Naive B cell (primary cell): ENCODE results near the gene TTL. TPM values are rescaled to one million over a fixed set of nuclear protein-coding genes. Genes with fewer than 3 reads are reported as not detected.
A peak's percentile ranks its signal among the peaks of the same experiment; 100 is the strongest.

Experiments
- ATAC-seq, 2 donors: fragments of 150-1000 bp; cut with Tn5 transposase; 2 replicates each; pipeline ENCODE4 v1.10.0; 2021; ENCODE audit warnings: low read depth in 2 of 2, mild to moderate bottlenecking in 2 of 2, moderate library complexity in 2 of 2
- DNase-seq: peaks from one replicate; pipeline ENCODE4 v3.0.0; 2022
- H3K27ac Mint-ChIP-seq, 6 donors: one replicate each; pipeline ENCODE4 v1.8.0; 2020 to 2022; ENCODE audit warnings: mild to moderate bottlenecking in 6 of 6, mixed read lengths in 6 of 6, moderate library complexity in 5 of 6, inconsistent platforms in 2 of 6
- H3K27me3 Mint-ChIP-seq, 3 donors: one replicate each; pipeline ENCODE4 v1.8.0; 2021 to 2022; ENCODE audit warnings: mixed read lengths in 3 of 3, mild to moderate bottlenecking in 1 of 3
- H3K36me3 Mint-ChIP-seq, 2 donors: one replicate each; pipeline ENCODE4 v1.8.0; 2020 to 2022; ENCODE audit warnings: mixed read lengths in 2 of 2, inconsistent platforms in 1 of 2, mild to moderate bottlenecking in 1 of 2
- H3K4me1 Mint-ChIP-seq, 3 donors: one replicate each; pipeline ENCODE4 v1.8.0; 2020 to 2022; ENCODE audit warnings: mixed read lengths in 3 of 3, inconsistent platforms in 1 of 3, mild to moderate bottlenecking in 1 of 3, moderate library complexity in 1 of 3
- H3K4me3 Mint-ChIP-seq, 8 donors: one replicate each; pipeline ENCODE4 v1.8.0; 2020 to 2022; ENCODE audit warnings: mild to moderate bottlenecking in 8 of 8, mixed read lengths in 8 of 8, moderate library complexity in 8 of 8, inconsistent platforms in 2 of 8
- H3K9me3 Mint-ChIP-seq, 7 donors: one replicate each; pipeline ENCODE4 v1.8.0; 2020 to 2022; ENCODE audit warnings: mixed read lengths in 7 of 7, mild to moderate bottlenecking in 5 of 7, inconsistent platforms in 2 of 7, moderate library complexity in 1 of 7
- polyA plus RNA-seq, 6 donors: library from polyadenylated mRNA; unstranded; fragments of 300-500 nt; fragmentation: Illumina TruSeq; gene quantifications; one replicate each; pipeline ENCODE4 v1.2.3, GENCODE V29; 2021; ENCODE audit warnings: low read depth in 6 of 6

Gene TTL
- polyA plus RNA-seq, 6 donors from 2014 or later, result 1.1 to 5.8 (median 2.8) TPM

DNA sequence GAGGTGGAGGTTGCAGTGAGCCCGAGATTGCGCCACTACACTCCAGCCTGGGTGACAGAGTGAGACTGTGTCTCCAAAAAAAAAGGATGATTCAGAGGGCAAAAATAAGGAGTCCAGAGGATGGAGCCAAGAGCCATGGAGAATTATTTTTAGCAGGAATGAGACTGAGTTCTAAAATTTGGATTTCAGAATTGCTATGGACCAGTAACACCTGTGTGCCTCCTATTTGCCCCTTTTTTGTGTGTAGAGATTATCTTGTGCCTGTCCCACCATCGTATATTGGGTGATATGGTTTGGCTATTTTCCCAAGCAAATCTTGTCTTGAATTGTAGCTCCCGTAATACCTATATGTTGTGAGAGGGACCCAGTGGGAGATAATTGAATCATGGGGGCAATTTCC is 32.1 kb upstream of the TTL start:
- H3K27ac Mint-ChIP-seq, result no peak overlapping the region
- no peak overlapping the region for H3K4me3 Mint-ChIP-seq
- peaks cover 0 to 2% (median 0%) of the 10 kb centered on the region in 7 donors for H3K9me3 Mint-ChIP-seq
- H3K4me1 Mint-ChIP-seq, result no peaks in the 10 kb centered on the region
- peaks cover 0 to 6% (median 0%) of the 10 kb centered on the region in 3 donors for H3K27me3 Mint-ChIP-seq
- DNase-seq (no peak), ATAC-seq (no peak)
- H3K36me3 Mint-ChIP-seq, result no peaks in the 10 kb centered on the region

DNA sequence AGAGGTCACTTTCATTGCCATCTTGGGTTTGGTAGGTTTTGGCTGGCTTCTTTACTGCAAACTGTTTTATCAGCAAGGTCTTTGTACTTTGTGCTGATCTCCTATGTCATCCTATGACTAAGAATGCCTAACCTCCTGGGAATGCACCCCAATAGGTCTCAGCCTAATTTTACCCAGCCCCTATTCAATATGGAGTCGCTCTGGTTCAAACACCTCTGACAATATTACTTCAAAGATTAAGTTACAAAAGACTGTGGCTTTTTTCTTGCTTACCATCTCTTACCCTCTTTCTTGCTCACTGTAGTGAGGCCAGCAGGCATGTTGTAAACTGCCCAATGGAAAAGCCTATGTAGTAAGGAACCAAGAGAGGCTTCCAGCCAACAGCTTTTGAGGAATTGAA is 30.6 kb upstream of the TTL start:
- no peak for DNase-seq
- Mint-ChIP-seq H3K9me3 (peaks cover 0 to 2% (median 0%) of the 10 kb centered on the region in 7 donors), H3K4me1 (no peaks in the 10 kb centered on the region), H3K27ac (no peak overlapping the region), H3K4me3 (no peak overlapping the region), H3K36me3 (no peaks in the 10 kb centered on the region), H3K27me3 (peaks cover 0 to 6% (median 0%) of the 10 kb centered on the region in 3 donors)
- ATAC-seq, result no peak

DNA sequence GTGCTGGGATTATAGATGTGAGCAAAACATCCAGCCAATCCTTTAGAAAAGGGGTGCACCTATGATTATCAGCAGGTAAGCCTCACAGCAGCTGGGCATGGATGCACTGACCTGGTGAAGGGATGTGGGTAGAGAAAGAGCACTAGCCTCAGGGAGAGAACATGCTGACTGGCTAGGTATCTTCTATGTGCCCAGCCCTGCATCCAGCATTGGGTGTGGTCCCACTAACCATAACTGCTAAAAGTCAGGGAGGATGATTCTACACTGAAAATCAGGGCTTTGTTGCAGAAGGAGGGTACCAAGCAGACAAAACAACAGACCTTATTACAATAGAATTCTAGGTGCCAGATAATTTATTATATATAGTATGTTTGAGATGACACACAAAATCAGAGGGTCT is 27.4 kb upstream of the TTL start:
- H3K4me3 Mint-ChIP-seq, result no peak overlapping the region
- DNase-seq (no peak), ATAC-seq (no peak)
- no peak overlapping the region for H3K27ac Mint-ChIP-seq
- no peaks in the 10 kb centered on the region for H3K36me3 Mint-ChIP-seq
- H3K4me1 Mint-ChIP-seq, result no peaks in the 10 kb centered on the region
- peaks cover 0 to 11% (median 0%) of the 10 kb centered on the region in 3 donors for H3K27me3 Mint-ChIP-seq
- peaks cover 0 to 2% (median 0%) of the 10 kb centered on the region in 7 donors for H3K9me3 Mint-ChIP-seq

DNA sequence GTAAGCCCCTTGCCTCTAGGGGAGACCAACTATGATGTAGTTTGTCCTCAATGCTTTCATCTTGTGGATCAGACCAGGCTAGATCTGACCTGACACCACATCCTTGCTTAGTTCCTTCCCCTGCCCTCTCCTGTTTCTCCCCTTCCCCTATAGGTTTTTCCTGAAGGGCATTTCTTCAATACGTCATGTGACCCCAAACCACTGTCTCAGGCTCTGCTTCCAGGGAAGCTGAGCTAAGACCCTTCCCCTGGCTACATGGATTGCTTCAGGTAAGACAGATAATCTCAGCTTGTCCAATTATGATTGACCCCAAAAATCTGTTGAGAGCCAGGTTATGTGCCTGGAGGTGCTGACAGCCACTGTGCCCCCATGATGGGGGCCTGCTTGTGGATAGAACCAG is 22.6 kb upstream of the TTL start:
- no peak for ATAC-seq
- Mint-ChIP-seq H3K4me1 (no peaks in the 10 kb centered on the region), H3K4me3 (no peak overlapping the region), H3K36me3 (no peaks in the 10 kb centered on the region), H3K9me3 (no peaks in the 10 kb centered on the region), H3K27ac (no peak overlapping the region), H3K27me3 (peaks cover 0 to 15% (median 11%) of the 10 kb centered on the region in 3 donors)
- DNase-seq, result no peak

DNA sequence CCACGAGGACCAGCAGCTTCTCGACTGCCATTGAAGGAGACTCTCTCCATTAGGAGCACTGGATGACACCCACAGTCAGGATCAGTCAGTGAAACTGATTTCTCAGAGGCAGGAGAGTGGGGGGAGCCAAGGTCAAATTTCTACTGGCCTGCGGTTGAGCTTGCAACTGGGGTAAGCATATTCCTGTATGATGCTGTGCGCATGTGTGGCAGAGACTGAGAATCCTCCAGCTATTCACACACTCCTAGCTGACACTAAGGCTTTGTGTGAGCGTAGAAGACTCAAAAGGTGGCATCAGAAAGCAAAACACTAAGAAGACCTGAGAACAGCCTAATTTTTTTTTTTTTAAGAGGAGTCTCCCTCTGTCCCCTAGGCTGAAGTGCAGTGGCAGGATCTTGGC is 19.8 kb upstream of the TTL start:
- ATAC-seq, result no peak
- Mint-ChIP-seq H3K4me1 (no peaks in the 10 kb centered on the region), H3K9me3 (no peaks in the 10 kb centered on the region), H3K36me3 (no peaks in the 10 kb centered on the region), H3K27ac (no peak overlapping the region), H3K27me3 (peaks cover 0 to 18% (median 13%) of the 10 kb centered on the region in 3 donors), H3K4me3 (no peak overlapping the region)
- no peak for DNase-seq

DNA sequence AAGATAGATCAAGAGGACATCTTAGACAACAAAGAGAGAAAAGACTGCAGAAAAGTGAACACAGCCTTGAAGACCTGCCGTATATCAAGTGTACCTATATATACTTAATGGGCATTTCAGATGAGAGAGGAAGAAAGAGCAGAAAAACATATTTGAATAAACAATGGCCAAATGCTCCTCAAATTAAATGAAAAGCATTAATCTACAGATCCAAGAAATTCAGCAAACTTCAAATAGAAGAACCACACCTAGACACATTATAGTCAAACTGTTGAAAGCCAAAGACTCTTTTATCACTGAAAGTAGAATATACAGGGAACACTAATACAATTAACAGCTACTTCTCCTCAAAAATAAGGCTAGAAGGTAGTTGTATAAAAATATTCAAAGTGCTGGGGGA is 18.7 kb upstream of the TTL start:
- Mint-ChIP-seq H3K36me3 (no peaks in the 10 kb centered on the region), H3K4me3 (no peak overlapping the region), H3K27ac (peak overlapping the region in 1 of 6 donors; percentile 7), H3K9me3 (no peaks in the 10 kb centered on the region), H3K4me1 (no peaks in the 10 kb centered on the region), H3K27me3 (peaks cover 0 to 23% (median 17%) of the 10 kb centered on the region in 3 donors)
- DNase-seq (no peak), ATAC-seq (no peak)

DNA sequence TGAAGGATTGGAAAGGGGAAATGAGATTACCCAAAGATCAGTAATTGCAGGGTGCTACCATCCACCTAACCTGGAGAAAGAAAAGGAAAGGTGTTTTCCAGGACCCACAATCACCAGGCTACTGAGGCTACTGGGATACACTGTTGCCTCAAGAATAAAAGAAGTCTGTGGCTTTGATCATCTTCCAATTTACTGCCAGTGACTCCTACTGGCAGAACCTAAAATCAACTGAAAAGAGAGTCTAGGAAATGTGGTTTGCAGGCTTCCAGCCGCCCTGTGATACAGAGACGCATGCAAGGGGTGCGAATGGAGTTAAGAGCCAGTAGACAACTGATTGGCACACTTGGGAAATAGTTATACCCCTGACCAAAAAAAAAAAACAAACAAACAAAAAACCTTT is 16.6 kb upstream of the TTL start:
- no peak overlapping the region for H3K4me3 Mint-ChIP-seq
- no peaks in the 10 kb centered on the region for H3K9me3 Mint-ChIP-seq
- H3K36me3 Mint-ChIP-seq, result no peaks in the 10 kb centered on the region
- DNase-seq (no peak), ATAC-seq (no peak)
- peaks cover 0 to 31% (median 17%) of the 10 kb centered on the region in 3 donors for H3K27me3 Mint-ChIP-seq
- H3K4me1 Mint-ChIP-seq, result no peaks in the 10 kb centered on the region
- H3K27ac Mint-ChIP-seq, result no peak overlapping the region

DNA sequence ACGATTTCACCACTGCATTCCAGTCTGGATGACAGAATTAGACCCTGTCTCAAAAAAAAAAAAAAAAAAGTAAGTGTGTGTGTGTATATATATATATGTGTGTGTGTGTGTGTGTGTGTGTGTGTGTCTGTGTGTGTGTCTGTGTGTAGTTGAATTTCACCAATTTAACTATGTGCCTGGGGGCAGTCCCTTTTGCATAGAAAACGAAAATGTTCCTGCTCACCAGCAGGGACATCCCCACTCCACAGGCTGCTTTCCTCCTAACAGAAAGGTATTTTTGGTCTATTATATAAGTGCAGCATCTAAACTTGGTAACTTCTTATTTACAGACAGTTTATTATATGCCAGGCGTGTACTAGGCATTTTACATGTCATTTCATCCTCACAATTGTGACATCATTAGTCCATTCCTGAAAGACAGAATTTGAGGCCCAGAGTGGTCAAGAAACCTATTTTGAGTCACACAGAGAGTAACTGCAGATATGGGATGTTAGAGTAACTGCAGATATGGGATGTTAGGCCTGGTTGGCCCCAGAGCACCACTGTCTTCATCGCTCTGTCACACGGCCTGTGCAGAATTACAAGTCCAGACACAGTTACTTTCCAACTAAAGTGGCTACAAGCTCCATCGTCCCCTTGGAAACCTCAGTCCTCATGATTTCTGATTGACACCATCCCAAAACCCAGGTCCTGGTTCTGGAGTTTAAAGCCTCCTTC is 9.3 kb upstream of the TTL start:
- peak overlapping the region in 1 of 8 donors; percentile 74 for H3K4me3 Mint-ChIP-seq
- H3K27ac Mint-ChIP-seq, result peak overlapping the region in 1 of 6 donors; percentile 70
- H3K4me1 Mint-ChIP-seq, result peaks cover 0 to 5% (median 0%) of the 10 kb centered on the region in 3 donors
- no peaks in the 10 kb centered on the region for H3K9me3 Mint-ChIP-seq
- no peak for DNase-seq
- no peak for ATAC-seq
- H3K27me3 Mint-ChIP-seq, result peaks cover 0 to 13% (median 0%) of the 10 kb centered on the region in 3 donors
- no peaks in the 10 kb centered on the region for H3K36me3 Mint-ChIP-seq

DNA sequence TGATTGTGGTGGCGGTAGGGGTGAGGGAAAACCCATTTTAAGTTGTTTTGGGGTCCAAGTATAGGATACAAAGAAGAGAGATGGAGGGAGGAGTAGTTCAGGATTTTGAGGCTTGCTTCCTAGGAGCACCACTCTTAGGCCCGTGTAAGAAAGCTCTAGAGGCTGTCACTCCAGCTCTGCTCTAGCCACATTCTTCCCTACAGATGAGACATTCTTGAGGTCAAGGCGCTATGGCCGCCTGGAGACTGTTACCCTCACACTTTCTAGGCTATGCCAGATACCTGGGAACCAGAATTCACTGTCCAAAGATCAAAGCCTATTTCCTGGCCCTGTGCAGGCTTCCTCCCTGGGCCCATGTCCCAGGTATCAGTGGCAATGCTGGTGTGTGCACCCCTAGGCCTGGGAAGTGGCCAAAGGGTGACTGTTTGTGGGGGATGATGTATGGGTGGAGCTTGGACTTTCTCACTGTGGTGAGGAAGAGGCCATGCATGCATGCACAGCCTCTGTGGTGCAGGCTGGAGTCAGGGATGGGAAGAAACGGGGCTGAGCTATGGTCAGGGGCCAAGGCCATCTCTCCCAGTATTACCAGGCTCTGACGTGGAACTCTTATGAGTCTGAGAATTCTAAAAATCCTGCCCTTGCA is 7.0 kb upstream of the TTL start:
- no peaks in the 10 kb centered on the region for H3K9me3 Mint-ChIP-seq
- no peaks in the 10 kb centered on the region for H3K36me3 Mint-ChIP-seq
- ATAC-seq (no peak), DNase-seq (no peak)
- H3K4me3 Mint-ChIP-seq, result peak overlapping the region in 1 of 8 donors; percentile 19
- H3K27ac Mint-ChIP-seq, result peak overlapping the region in 2 of 6 donors; percentile 27
- H3K27me3 Mint-ChIP-seq, result no peaks in the 10 kb centered on the region
- H3K4me1 Mint-ChIP-seq, result peaks cover 0 to 5% (median 0%) of the 10 kb centered on the region in 3 donors

DNA sequence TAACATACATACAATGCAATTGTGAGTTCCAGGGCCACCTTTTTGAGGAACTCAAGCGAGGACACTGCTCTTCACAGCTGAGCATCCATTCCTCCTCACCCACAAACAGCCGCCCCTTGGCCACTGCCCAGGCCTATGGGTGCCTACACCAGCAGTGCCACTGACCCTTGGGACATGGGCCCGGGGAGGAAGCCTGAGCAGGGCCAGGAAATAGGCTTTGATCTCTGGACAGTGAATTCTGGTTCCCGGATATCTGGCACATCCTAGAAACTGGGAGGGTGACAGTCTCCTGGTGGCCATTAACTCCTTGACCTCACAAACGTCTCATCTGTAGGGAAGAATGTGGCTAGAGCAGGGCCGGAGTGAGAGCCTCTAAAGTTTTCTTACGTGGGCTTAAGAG is 5.5 kb upstream of the TTL start:
- Mint-ChIP-seq H3K27ac (no peak overlapping the region), H3K36me3 (peaks cover 0 to 5% of the 10 kb centered on the region in 2 donors)

DNA sequence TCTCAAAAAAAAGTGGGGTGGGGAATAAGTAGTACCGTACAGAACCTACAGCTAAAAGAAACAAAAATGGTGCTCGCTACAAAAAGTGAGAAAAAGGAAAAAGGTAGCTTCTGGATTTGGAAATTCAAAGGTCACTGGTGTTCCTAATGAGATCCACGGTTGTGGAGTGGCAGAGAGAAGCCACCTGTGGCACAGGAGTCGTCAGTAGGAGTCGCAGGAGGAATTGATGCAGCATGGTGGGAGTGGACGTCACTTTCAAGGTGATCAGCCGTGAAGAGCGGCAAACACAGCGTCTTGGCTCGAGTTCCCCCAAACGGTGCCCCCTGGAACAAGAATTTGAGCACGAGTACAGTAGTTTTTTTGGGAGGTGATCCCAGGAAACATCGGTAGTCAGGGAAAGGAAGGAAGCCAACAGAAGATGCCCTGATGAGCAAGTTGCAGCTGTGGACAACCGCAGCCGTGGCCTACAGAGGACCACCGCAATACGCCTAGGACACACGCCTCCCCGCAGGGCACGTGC is 1.4 kb upstream of the TTL start:
- H3K36me3 Mint-ChIP-seq, result peaks cover 0 to 7% of the 10 kb centered on the region in 2 donors
- H3K9me3 Mint-ChIP-seq, result no peaks in the 10 kb centered on the region
- peaks cover 22 to 25% (median 25%) of the 10 kb centered on the region in 3 donors for H3K4me1 Mint-ChIP-seq
- peak overlapping the region; percentile 90 to 100 (median 98) for H3K4me3 Mint-ChIP-seq
- no peaks in the 10 kb centered on the region for H3K27me3 Mint-ChIP-seq
- ATAC-seq (peak; percentile 22 to 23), DNase-seq (peak; percentile 37)
- H3K27ac Mint-ChIP-seq, result peak overlapping the region; percentile 86 to 99 (median 94)

More for the DNA sequence above, 5.5 kb upstream of the TTL start:
- no peak for ATAC-seq
- H3K4me1 Mint-ChIP-seq, result peaks cover 9 to 18% (median 14%) of the 10 kb centered on the region in 3 donors
- no peaks in the 10 kb centered on the region for H3K9me3 Mint-ChIP-seq
- H3K4me3 Mint-ChIP-seq, result no peak overlapping the region
- no peak for DNase-seq
- no peaks in the 10 kb centered on the region for H3K27me3 Mint-ChIP-seq

DNA sequence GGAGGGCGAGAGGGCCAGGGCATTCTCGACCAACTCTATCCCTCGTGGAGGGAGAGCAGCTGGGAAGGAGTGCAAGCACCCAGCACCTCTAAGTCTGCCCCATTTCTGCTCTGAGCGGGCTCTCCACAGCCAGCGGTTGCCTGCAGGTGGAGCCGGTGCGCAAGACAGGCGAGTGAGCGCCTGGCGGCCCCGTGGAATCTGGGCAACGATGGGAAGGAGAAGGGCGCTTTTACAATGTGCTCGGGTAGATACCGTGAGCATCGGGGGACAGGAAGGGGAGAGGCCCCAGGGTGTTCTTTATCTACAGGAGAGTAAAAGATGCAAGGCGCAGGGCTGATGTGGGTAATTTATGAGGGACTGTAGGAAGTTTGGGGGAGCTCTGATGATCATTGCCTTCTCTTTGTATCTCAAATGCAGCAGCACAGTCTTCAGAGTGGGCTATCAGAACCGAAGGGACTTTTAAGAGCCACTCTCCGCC is 867 bp upstream of the TTL start:
- H3K4me1 Mint-ChIP-seq, result peaks cover 22 to 25% (median 25%) of the 10 kb centered on the region in 3 donors
- H3K27me3 Mint-ChIP-seq, result no peaks in the 10 kb centered on the region
- DNase-seq (peak; percentile 74), ATAC-seq (peak; percentile 69 to 71)
- peak overlapping the region; percentile 88 to 99 (median 94) for H3K27ac Mint-ChIP-seq
- H3K4me3 Mint-ChIP-seq, result peak overlapping the region; percentile 90 to 100 (median 98)
- no peaks in the 10 kb centered on the region for H3K9me3 Mint-ChIP-seq
- H3K36me3 Mint-ChIP-seq, result peaks cover 0 to 7% of the 10 kb centered on the region in 2 donors

DNA sequence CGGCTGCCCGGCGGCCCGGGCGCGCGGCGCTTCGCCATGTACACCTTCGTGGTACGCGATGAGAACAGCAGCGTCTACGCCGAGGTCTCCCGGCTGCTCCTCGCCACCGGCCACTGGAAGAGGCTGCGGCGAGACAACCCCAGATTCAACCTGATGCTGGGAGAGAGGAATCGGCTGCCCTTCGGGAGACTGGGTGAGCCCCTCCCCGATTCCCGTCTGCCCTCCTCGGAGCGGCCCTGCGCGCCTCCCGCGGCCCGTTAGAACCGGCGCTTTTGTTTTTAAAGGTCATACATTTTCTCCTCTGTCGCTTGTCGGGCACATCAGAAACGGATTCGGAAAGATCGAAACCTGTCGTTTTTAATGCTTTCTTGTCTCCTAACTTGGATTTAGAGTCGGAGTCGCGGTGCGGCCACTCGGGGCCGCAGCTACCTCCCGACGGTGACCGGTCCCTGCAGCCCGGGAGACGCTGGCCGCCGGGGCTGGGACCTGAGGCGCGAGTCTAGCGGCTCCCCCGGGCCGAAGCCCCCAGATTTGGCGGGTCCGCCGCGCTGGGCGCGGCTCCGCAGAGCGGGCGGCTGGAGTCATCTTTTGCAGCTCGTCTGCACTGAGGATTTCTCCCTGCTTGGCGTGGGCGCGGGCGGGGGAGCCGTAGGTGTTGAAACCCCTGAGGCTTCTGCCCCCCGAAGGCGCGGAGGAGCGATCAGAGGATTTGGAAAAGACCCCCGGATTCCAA is 519 bp downstream of the TTL start:
- H3K36me3 Mint-ChIP-seq, result peaks cover 0 to 7% of the 10 kb centered on the region in 2 donors
- H3K4me1 Mint-ChIP-seq, result peaks cover 22 to 25% (median 25%) of the 10 kb centered on the region in 3 donors
- H3K27me3 Mint-ChIP-seq, result no peaks in the 10 kb centered on the region
- peak; percentile 30 for DNase-seq
- peak; percentile 14 to 20 for ATAC-seq
- H3K9me3 Mint-ChIP-seq, result no peaks in the 10 kb centered on the region
- peak overlapping the region; percentile 92 to 98 (median 94) for H3K4me3 Mint-ChIP-seq
- H3K27ac Mint-ChIP-seq, result peak overlapping the region in 5 of 6 donors; percentile 86 to 94 (median 92)
